ENCODE measurements around the gene CXCR5.

The CXCR5 gene

DNA sequence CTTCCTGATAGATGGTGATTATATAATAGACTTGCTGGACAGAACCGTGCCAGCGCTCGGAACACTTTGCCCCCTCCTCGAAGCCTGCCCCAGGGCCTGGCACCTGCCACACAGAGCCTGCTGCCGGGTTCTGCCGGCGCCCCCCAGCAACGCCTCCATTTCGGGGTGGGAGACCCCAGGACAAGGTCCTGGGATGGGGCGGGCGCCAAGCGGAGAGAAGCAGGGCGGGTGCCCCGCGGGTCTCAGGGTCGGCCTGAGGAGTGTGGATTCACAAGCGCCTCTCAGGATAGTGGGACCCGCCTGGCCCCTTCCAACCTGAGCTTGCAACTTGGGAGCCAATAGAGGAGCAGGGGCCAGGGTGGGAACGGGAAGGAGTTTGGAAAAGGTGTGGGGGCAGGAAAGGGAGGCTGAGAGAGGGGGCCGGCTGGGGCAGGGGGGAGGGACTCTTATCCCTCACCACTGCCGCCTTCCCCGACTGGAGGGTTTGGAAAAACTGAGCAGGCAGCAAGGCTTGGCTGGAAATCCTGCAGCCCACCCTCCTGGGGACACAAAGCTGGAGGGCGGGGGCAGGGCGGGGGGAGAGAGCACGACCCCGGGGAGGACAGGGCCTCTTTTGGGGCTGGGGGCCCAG is 45.3 kb downstream of the CXCR5 start:
- TF ChIP-seq, protein P1, sequence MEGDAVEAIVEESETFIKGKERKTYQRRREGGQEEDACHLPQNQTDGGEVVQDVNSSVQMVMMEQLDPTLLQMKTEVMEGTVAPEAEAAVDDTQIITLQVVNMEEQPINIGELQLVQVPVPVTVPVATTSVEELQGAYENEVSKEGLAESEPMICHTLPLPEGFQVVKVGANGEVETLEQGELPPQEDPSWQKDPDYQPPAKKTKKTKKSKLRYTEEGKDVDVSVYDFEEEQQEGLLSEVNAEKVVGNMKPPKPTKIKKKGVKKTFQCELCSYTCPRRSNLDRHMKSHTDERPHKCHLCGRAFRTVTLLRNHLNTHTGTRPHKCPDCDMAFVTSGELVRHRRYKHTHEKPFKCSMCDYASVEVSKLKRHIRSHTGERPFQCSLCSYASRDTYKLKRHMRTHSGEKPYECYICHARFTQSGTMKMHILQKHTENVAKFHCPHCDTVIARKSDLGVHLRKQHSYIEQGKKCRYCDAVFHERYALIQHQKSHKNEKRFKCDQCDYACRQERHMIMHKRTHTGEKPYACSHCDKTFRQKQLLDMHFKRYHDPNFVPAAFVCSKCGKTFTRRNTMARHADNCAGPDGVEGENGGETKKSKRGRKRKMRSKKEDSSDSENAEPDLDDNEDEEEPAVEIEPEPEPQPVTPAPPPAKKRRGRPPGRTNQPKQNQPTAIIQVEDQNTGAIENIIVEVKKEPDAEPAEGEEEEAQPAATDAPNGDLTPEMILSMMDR (IDR thresholded peaks at IDR 0.05; ENCODE audit: low read length, missing control alignments): no peak
- H3K4me3 ChIP-seq (replicated peaks; ENCODE audit: low read depth, low read length): peak overlapping the region; percentile 77
- peak; percentile 59 for DNase-seq (ENCODE audit: low read depth)

DNA sequence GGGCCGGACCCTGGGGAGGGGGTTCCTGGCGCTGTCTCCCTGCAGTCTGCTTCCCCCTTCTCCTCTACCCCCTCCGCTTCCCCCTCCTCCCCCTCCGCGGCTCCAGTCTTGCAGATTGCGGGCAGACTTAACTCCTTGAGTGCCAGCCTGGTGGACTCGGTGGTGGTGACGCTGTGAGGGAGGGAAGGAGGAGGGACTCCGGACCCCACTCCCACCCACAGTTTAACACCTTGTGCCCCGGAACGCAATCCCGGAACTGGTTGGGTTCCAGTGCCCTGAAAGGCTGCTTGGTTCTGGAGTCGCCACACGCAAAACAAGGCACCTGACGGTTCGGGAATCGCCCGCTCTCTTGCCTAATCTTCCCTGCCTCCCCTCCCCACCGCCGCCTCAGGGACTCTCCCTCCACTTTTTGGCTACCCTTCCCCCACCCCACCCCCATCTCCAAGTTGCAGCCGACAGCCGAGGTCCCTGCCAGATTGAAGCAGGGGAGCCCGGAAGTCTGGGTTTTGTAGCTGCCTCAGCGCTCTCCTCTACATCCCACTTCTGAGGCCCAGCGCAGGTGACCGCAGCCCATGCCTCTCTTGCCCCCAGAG is 45.9 kb downstream of the CXCR5 start:
- TF ChIP-seq, protein P1 (IDR thresholded peaks at IDR 0.05; ENCODE audit: low read length, missing control alignments): no peak
- peak overlapping the region; percentile 77 for H3K4me3 ChIP-seq (replicated peaks; ENCODE audit: low read depth, low read length)
- peak; percentile 90 for DNase-seq (ENCODE audit: low read depth)

DNA sequence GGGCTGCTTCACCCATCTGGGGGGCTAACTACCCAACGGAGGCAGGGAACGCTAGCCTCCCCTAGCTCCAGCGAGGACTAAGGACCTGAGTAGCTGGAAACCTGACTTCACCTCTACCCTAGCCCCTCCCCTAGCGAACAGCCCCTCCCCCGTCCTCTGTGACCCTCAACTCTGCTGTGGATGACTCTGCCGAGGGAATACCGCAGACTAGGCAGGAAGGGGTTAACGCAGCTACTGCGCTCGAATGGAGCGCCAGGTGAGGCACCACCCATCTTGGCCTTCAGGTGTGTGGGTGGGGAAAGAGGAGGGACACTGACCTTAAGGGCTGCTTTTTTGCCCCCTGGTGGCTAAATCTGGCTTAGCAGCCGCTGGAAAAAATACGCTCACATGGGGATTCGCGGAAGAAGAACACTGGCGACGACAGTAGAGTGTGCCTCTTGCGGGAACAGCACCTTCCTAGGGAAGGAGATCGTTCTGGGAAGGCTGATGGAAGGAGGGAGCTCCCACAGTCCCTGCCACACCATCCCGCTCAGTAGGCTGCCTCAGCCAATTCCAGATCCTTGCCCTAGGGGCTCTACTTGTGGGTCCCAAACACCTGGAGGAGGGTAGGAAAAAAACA is 46.5 kb downstream of the CXCR5 start:
- TF ChIP-seq, protein P1 (IDR thresholded peaks at IDR 0.05; ENCODE audit: low read length, missing control alignments): peak; percentile 94
- peak overlapping the region; percentile 77 for H3K4me3 ChIP-seq (replicated peaks; ENCODE audit: low read depth, low read length)
- peak; percentile 80 for DNase-seq (ENCODE audit: low read depth)

DNA sequence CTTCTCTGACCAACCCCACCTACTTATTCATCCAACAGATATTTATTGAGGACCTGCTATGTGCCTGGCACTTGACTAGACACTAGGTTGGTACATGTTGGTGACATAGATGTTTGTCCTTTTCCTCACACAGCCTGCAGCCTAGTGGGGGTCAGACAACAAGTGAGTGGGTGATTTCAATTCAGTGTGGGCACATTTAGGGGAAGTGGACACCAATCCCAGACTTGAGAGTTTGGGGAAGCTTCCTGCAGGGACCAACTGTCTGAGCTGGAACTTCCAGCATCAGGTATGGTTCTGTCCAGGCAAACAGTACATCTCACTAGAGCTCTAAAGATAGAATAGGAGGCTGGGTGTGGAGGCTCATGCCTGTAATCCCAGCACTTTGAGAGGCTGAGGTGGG is 47.9 kb downstream of the CXCR5 start:
- no peak for DNase-seq (ENCODE audit: low read depth)
- no peak overlapping the region for H3K4me3 ChIP-seq (replicated peaks; ENCODE audit: low read depth, low read length)
- TF ChIP-seq, protein P1 (IDR thresholded peaks at IDR 0.05; ENCODE audit: low read length, missing control alignments): no peak

DNA sequence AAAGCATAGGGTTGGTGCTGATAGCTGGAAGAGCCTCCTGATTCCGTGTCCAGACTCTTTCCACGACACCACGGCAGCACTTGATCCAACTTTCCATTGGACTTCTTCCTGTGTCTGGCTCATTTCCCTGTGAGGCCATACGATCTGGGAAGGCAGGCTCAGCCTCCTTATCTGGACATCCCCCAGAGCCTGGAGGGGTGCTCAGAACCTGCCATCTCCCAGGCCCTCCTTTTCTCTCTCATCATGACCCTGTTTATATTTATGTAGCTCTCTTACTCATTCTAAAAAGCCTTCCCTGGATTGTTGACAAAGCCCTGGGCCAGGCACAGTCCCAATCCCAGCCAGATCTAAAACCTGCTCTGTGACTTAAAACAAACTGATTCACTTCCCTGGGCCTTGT is 49.8 kb downstream of the CXCR5 start:
- no peak overlapping the region for H3K4me3 ChIP-seq (replicated peaks; ENCODE audit: low read depth, low read length)
- TF ChIP-seq, protein P1 (IDR thresholded peaks at IDR 0.05; ENCODE audit: low read length, missing control alignments): no peak
- no peak for DNase-seq (ENCODE audit: low read depth)

DNA sequence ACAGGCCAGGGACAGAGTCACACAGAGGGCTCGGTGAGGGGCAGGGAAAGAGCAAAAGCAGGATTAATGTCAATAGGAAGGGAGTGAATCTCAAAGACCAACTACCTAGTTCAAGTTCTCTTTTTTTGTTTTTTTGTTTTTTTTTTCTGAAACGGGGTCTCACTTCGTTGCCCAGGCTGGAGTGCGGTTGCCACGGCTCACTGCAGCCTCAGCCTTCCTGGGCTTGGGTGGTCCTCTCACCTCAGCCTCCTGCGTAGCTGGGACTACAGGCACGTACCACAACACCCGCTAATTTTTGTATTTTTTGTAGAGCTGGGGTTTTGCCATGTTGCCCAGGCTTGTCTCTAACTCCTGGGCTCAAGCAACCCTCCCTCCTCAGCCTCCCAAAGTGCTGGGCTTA is 51.7 kb downstream of the CXCR5 start:
- H3K4me3 ChIP-seq (replicated peaks; ENCODE audit: low read depth, low read length): no peak overlapping the region
- no peak for DNase-seq (ENCODE audit: low read depth)
- TF ChIP-seq, protein P1 (IDR thresholded peaks at IDR 0.05; ENCODE audit: low read length, missing control alignments): no peak

All from fibroblast of pulmonary artery (primary cell).